ENCODE results near the gene SCN2B.

DNA sequence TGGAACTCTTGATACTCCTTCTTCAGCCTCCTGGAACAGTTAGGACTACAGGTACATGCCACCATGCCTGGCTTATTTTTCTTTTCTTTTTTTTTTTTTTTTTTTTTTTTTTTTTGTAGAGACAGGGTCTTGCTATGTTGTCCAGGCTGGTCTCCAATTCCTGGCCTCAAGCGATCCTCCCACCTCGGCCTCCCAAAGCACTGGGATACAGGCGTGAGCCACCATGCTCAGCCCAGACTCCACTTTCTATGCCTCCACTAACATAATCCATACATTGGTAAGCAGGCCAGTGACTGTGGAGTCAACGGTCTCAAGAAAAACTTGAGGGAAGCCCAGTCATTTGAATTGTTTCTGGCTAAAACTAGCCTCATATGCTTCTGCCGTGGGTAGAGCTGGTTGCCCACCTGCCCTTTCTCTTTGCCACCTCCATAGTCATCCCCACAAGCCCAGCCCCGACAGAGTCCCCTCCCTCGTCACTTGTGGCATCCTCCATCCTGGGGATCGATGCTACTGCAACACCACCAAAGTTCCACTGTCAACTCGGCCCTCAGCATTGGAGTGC lies 2.4 kb downstream of the SCN2B start:
- TF ChIP-seq CTCF (conservative IDR thresholded peaks at IDR 0.05 in 1 of 2, IDR thresholded peaks at IDR 0.05 in 1 of 2; ENCODE audit: extremely low read depth in 1 of 2, insufficient read depth in 1 of 2, low read depth in 1 of 2, low read length in 2 of 2): no peak
- no peak for TF ChIP-seq EZH2 (IDR thresholded peaks at IDR 0.05; ENCODE audit: borderline replicate concordance, low read length)
